GM18858 (cell line): ENCODE results near the gene MYOCOS.

ENCODE experiments used
- ATAC-seq: cut with Tn5 transposase; IDR thresholded peaks from one replicate; pipeline ENCODE4 v1.9.1; 2021; ENCODE audit not compliant: unreplicated experiment

The MYOCOS gene

GRCh38 chr1:171623651-171624331 is 1.7 kb downstream of the MYOCOS start:
- no peak for ATAC-seq

GRCh38 chr1:171625225-171625624 is 3.2 kb downstream of the MYOCOS start:
- no peak for ATAC-seq

GRCh38 chr1:171627020-171627419 is 5.0 kb downstream of the MYOCOS start:
- ATAC-seq, result no peak

GRCh38 chr1:171628225-171628624 is 6.2 kb downstream of the MYOCOS start:
- no peak for ATAC-seq

GRCh38 chr1:171635661-171636060 is 13.6 kb downstream of the MYOCOS start:
- ATAC-seq, result no peak

GRCh38 chr1:171636141-171636540 is 14.1 kb downstream of the MYOCOS start:
- ATAC-seq, result no peak

GRCh38 chr1:171637928-171638576 is 16.0 kb downstream of the MYOCOS start:
- ATAC-seq, result no peak

- no peak for ATAC-seq
Measured at GRCh38 chr1:171640225-171640624, 18.2 kb downstream of the MYOCOS start.

- ATAC-seq, result no peak
Measured at GRCh38 chr1:171641076-171641864, 19.2 kb downstream of the MYOCOS start.

- no peak for ATAC-seq
Measured at GRCh38 chr1:171642197-171642596, 20.2 kb downstream of the MYOCOS start.

GRCh38 chr1:171643156-171643555 is 21.1 kb downstream of the MYOCOS start:
- no peak for ATAC-seq

- no peak for ATAC-seq
Measured at GRCh38 chr1:171644805-171645483, 22.9 kb downstream of the MYOCOS start.

- no peak for ATAC-seq
Measured at GRCh38 chr1:171645553-171646248, 23.7 kb downstream of the MYOCOS start.

GRCh38 chr1:171646249-171646560 is 24.2 kb downstream of the MYOCOS start:
- ATAC-seq, result no peak

GRCh38 chr1:171652234-171652822 is 30.3 kb downstream of the MYOCOS start, which contains the start of gene MYOC:
TSS of gene MYOC (minus strand) at chr1:171652688. CDS start at chr1:171652611, 77 bp downstream.
- no peak for ATAC-seq

GRCh38 chr1:171653796-171654195 is 31.8 kb downstream of the MYOCOS start:
- no peak for ATAC-seq

GRCh38 chr1:171654201-171654941 is 32.3 kb downstream of the MYOCOS start:
- no peak for ATAC-seq

GRCh38 chr1:171654942-171655745 is 33.1 kb downstream of the MYOCOS start:
- peak; percentile 51 for ATAC-seq

GRCh38 chr1:171655746-171656116 is 33.7 kb downstream of the MYOCOS start:
- peak; percentile 24 for ATAC-seq
